Testis (tissue), 3 donors: ENCODE results near the gene ARHGEF40. TPM values are rescaled to one million over a fixed set of nuclear protein-coding genes. Genes with fewer than 3 reads are reported as not detected.

ENCODE experiments used
- DNase-seq: peaks from one replicate; pipeline ENCODE4 v3.0.0-alpha.2; 2019
- H3K27ac ChIP-seq, 2 donors: fragments of 200-600 bp; sonication (generic); one replicate each; pipeline ENCODE4 v1.5.1; 2019
- H3K27me3 ChIP-seq: fragments of 200-600 bp; sonication (generic); one replicate; pipeline ENCODE4 v1.5.1; 2019
- H3K36me3 ChIP-seq: fragments of 200-600 bp; sonication (generic); one replicate; pipeline ENCODE4 v1.5.1; 2017; ENCODE audit warnings: low read depth; ENCODE audit errors: missing control alignments
- H3K4me1 ChIP-seq: fragments of 200-600 bp; sonication (generic); one replicate; pipeline ENCODE4 v1.5.1; 2019
- H3K4me3 ChIP-seq, 2 donors: fragments of 200-600 bp; sonication (generic); one replicate each; pipeline ENCODE4 v1.5.1; 2017 to 2019
- H3K9me3 ChIP-seq: fragments of 200-600 bp; sonication (generic); one replicate; pipeline ENCODE4 v1.5.1; 2017
- CTCF ChIP-seq, 3 experiments: fragments of 450-650 bp in 2 of 3; fragments of 200-600 bp in 1 of 3; sonication (generic) in 1 of 3; IDR thresholded peaks; one replicate each; pipeline ENCODE4 v1.5.1; 2016 to 2019; ENCODE audit warnings: antibody characterized with exemption in 3 of 3, mild to moderate bottlenecking in 2 of 3, moderate library complexity in 1 of 3
- POLR2A ChIP-seq: fragments of 450-650 bp; IDR thresholded peaks from one replicate; pipeline ENCODE4 v1.6.1; 2017; ENCODE audit warnings: antibody characterized with exemption, mild to moderate bottlenecking, moderate library complexity
- WGBS, 2 donors: methylation state at CpG; one replicate each; pipeline ENCODE4 v1.1.5; 2018; 5-methylcytosine and 5-hydroxymethylcytosine counted together
- intact Hi-C: fragments of 100-400 bp; cut with DNase I; formaldehyde crosslinking; loops from one replicate; pipeline ENCODE4 v1.15.1; 2023; ENCODE audit warnings: low total_unique reads
- polyA plus RNA-seq: library from polyadenylated mRNA; stranded (reverse); fragments of 350-450 nt; fragmentation: Illumina TruSeq; extraction: RNeasy Lipid Tissue Mini Kit (QIAGEN cat#74804); gene quantifications from one replicate; pipeline ENCODE4 v1.2.3, GENCODE V29; 2014; ENCODE audit warnings: low read depth, low replicate concordance; ENCODE audit not compliant: insufficient read depth
- total RNA-seq, 2 donors: library from RNA; depleted of rRNA; stranded (reverse); fragments of >200 nt; gene quantifications; one replicate each; pipeline ENCODE4 v1.2.3, GENCODE V29; 2016

ARHGEF40 gene
- total and polyA plus RNA-seq, 3 donors from 2014 or later, result 22.0 to 36.9 (median 30.5) TPM

GRCh38 chr14:21063479-21063878 is 6.6 kb upstream of the ARHGEF40 start:
- Histone ChIP-seq H3K27ac (no peak overlapping the region), H3K4me1 (peaks cover 6% of the 10 kb centered on the region), H3K4me3 (no peak overlapping the region), H3K27me3 (no peaks in the 10 kb centered on the region), H3K36me3 (no peaks in the 10 kb centered on the region), H3K9me3 (no peaks in the 10 kb centered on the region)
- intact Hi-C loops, result no loop called here
- peak; percentile 73 for DNase-seq
- WGBS, 2 donors, result 70% methylated on average over 3 of the region's 3 CpGs
- no peak for TF ChIP-seq POLR2A
- TF ChIP-seq CTCF (IDR thresholded peaks at IDR 0.05), result no peak

GRCh38 chr14:21066882-21067502 is 3.1 kb upstream of the ARHGEF40 start:
- Histone ChIP-seq H3K27ac (no peak overlapping the region), H3K4me1 (peaks cover 23% of the 10 kb centered on the region), H3K36me3 (no peaks in the 10 kb centered on the region), H3K9me3 (no peaks in the 10 kb centered on the region), H3K4me3 (no peak overlapping the region), H3K27me3 (no peaks in the 10 kb centered on the region)
- TF ChIP-seq POLR2A (no peak), CTCF (IDR thresholded peaks at IDR 0.05) (no peak)
- 85 to 90% methylated on average over 7 of the region's 7 CpGs for WGBS, 2 donors
- intact Hi-C loops, result no loop called here
- no peak for DNase-seq

GRCh38 chr14:21068521-21069387 is 1.4 kb upstream of the ARHGEF40 start:
- peak overlapping the region; percentile 80 to 89 for H3K27ac ChIP-seq
- H3K27me3 ChIP-seq, result no peaks in the 10 kb centered on the region
- peaks cover 26% of the 10 kb centered on the region for H3K4me1 ChIP-seq
- H3K4me3 ChIP-seq, result peak overlapping the region; percentile 68 to 75
- intact Hi-C loops, result loop anchor here (2.0 kb wide), 1 partner anchor 36 kb away; no protein-coding TSS in a partner anchor
- 1 to 4% methylated on average over 37 to 45 of the region's 45 CpGs for WGBS, 2 donors
- no peaks in the 10 kb centered on the region for H3K9me3 ChIP-seq
- no peaks in the 10 kb centered on the region for H3K36me3 ChIP-seq
- TF ChIP-seq CTCF (IDR thresholded peaks at IDR 0.05) (peak; percentile 43 to 59 (median 56)), POLR2A (no peak)
- peak; percentile 68 for DNase-seq

- Histone ChIP-seq H3K27me3 (no peaks in the 10 kb centered on the region), H3K9me3 (no peaks in the 10 kb centered on the region), H3K4me1 (peaks cover 26% of the 10 kb centered on the region), H3K36me3 (no peaks in the 10 kb centered on the region), H3K4me3 (peak overlapping the region; percentile 68 to 75), H3K27ac (peak overlapping the region; percentile 80 to 89)
- DNase-seq, result peak; percentile 65
- intact Hi-C loops, result loop anchor here (2.0 kb wide), 1 partner anchor 35 kb away; no protein-coding TSS in a partner anchor
- no peak for TF ChIP-seq CTCF (IDR thresholded peaks at IDR 0.05)
- TF ChIP-seq POLR2A, result no peak
- WGBS, 2 donors, result 0 to 1% methylated on average over 32 to 40 of the region's 40 CpGs
Measured at GRCh38 chr14:21069388-21070082, 569 bp upstream of the ARHGEF40 start.
